HEK293 (cell line): Measurements from ENCODE around the gene CDPF1.

Experiments
- IKZF3 ChIP-seq: fragments of 450-650 bp; IDR thresholded peaks from 2 replicates; pipeline ENCODE4 v1.5.0; 2018; ENCODE audit warnings: missing biosample characterization, mild to moderate bottlenecking, missing genetic modification characterization, moderate library complexity
- KLF10 ChIP-seq: fragments of 450-650 bp; IDR thresholded peaks from 2 replicates; pipeline ENCODE4 v1.5.1; 2018; ENCODE audit warnings: missing biosample characterization, mild to moderate bottlenecking, missing genetic modification characterization
- KLF16 ChIP-seq: fragments of 450-650 bp; formaldehyde crosslinking; IDR thresholded peaks from 2 replicates; pipeline ENCODE4 v1.5.1; 2017; ENCODE audit warnings: missing biosample characterization, missing genetic modification characterization
- SCRT1 ChIP-seq: fragments of 450-650 bp; formaldehyde crosslinking; IDR thresholded peaks from 2 replicates; pipeline ENCODE4 v1.5.1; 2016; ENCODE audit warnings: missing biosample characterization, missing genetic modification characterization, borderline replicate concordance
- SP2 ChIP-seq: fragments of 450-650 bp; formaldehyde crosslinking; IDR thresholded peaks from 2 replicates; pipeline ENCODE4 v1.5.1; 2016; ENCODE audit warnings: missing biosample characterization, missing genetic modification characterization
- SP7 ChIP-seq: fragments of 450-650 bp; formaldehyde crosslinking; IDR thresholded peaks from 2 replicates; pipeline ENCODE4 v1.5.1; 2016; ENCODE audit warnings: missing biosample characterization, missing genetic modification characterization
- WT1 ChIP-seq: fragments of 450-650 bp; formaldehyde crosslinking; IDR thresholded peaks from 2 replicates; pipeline ENCODE4 v1.5.1; 2016; ENCODE audit warnings: missing biosample characterization, missing genetic modification characterization
- ZNF23 ChIP-seq: fragments of 450-650 bp; formaldehyde crosslinking; IDR thresholded peaks from 2 replicates; pipeline ENCODE4 v1.5.1; 2016; ENCODE audit warnings: missing biosample characterization, missing genetic modification characterization, borderline replicate concordance
- ZNF423 ChIP-seq: fragments of 450-650 bp; formaldehyde crosslinking; IDR thresholded peaks from 2 replicates; pipeline ENCODE4 v1.5.1; 2016; ENCODE audit warnings: missing biosample characterization, missing genetic modification characterization
- ZNF510 ChIP-seq: fragments of 450-650 bp; formaldehyde crosslinking; IDR thresholded peaks from 2 replicates; pipeline ENCODE4 v1.5.1; 2018; ENCODE audit warnings: mild to moderate bottlenecking, missing genetic modification characterization, missing biosample characterization; ENCODE audit not compliant: insufficient replicate concordance
- ZNF514 ChIP-seq: fragments of 450-650 bp; formaldehyde crosslinking; IDR thresholded peaks from 2 replicates; pipeline ENCODE4 v1.5.1; 2016; ENCODE audit warnings: missing biosample characterization, missing genetic modification characterization
- ZNF530 ChIP-seq: fragments of 450-650 bp; formaldehyde crosslinking; IDR thresholded peaks from 2 replicates; pipeline ENCODE4 v1.5.1; 2016; ENCODE audit warnings: low read depth, missing biosample characterization, missing genetic modification characterization
- ZNF548 ChIP-seq: fragments of 450-650 bp; formaldehyde crosslinking; IDR thresholded peaks from 2 replicates; pipeline ENCODE4 v1.5.1; 2016; ENCODE audit warnings: missing biosample characterization, missing genetic modification characterization
- ZNF585B ChIP-seq: fragments of 450-650 bp; formaldehyde crosslinking; IDR thresholded peaks from 2 replicates; pipeline ENCODE4 v1.5.1; 2016; ENCODE audit warnings: missing biosample characterization, missing genetic modification characterization
- ZNF596 ChIP-seq: fragments of 450-650 bp; IDR thresholded peaks from 2 replicates; pipeline ENCODE4 v1.5.0; 2018; ENCODE audit warnings: missing biosample characterization, mild to moderate bottlenecking, missing genetic modification characterization, moderate library complexity
- ZNF624 ChIP-seq: fragments of 450-650 bp; formaldehyde crosslinking; IDR thresholded peaks from 2 replicates; pipeline ENCODE4 v1.5.1; 2017; ENCODE audit warnings: missing biosample characterization, missing genetic modification characterization
- ZNF792 ChIP-seq: fragments of 450-650 bp; formaldehyde crosslinking; IDR thresholded peaks from 2 replicates; pipeline ENCODE4 v1.5.1; 2016; ENCODE audit warnings: missing biosample characterization, missing genetic modification characterization
- ZNF830 ChIP-seq: fragments of 450-650 bp; IDR thresholded peaks from 2 replicates; pipeline ENCODE4 v1.5.0; 2018; ENCODE audit warnings: missing biosample characterization, missing genetic modification characterization, low read depth, mild to moderate bottlenecking, moderate library complexity
- TF ChIP-seq, protein P1 (sequence below): fragments of 450-650 bp; formaldehyde crosslinking; IDR thresholded peaks from 2 replicates; pipeline ENCODE4 v1.5.1; 2016; ENCODE audit warnings: missing biosample characterization, missing genetic modification characterization
- TF ChIP-seq, protein P2 (sequence below): fragments of 450-650 bp; formaldehyde crosslinking; IDR thresholded peaks from 2 replicates; pipeline ENCODE4 v1.5.1; 2017; ENCODE audit warnings: missing biosample characterization, missing genetic modification characterization
- TF ChIP-seq, protein P3 (sequence below): fragments of 450-650 bp; formaldehyde crosslinking; IDR thresholded peaks from 2 replicates; pipeline ENCODE4 v1.5.1; 2017; ENCODE audit warnings: missing biosample characterization, missing genetic modification characterization
- TF ChIP-seq, protein P4 (sequence below): fragments of 450-650 bp; formaldehyde crosslinking; IDR thresholded peaks from 2 replicates; pipeline ENCODE4 v1.5.1; 2016; ENCODE audit warnings: missing biosample characterization, missing genetic modification characterization
- TF ChIP-seq, protein P5 (sequence below): fragments of 450-650 bp; formaldehyde crosslinking; IDR thresholded peaks from 2 replicates; pipeline ENCODE4 v1.5.0; 2017; ENCODE audit warnings: missing biosample characterization, missing genetic modification characterization, borderline replicate concordance
- TF ChIP-seq, protein P6 (sequence below): fragments of 450-650 bp; formaldehyde crosslinking; optimal IDR thresholded peaks from 2 replicates; pipeline ENCODE3; 2016; ENCODE audit warnings: missing biosample characterization, mild to moderate bottlenecking, missing genetic modification characterization
- TF ChIP-seq, protein P7 (sequence below): fragments of 450-650 bp; IDR thresholded peaks from 2 replicates; pipeline ENCODE4 v1.5.1; 2018; ENCODE audit warnings: missing biosample characterization, mild to moderate bottlenecking, missing genetic modification characterization
- TF ChIP-seq, protein P8 (sequence below): fragments of 450-650 bp; formaldehyde crosslinking; IDR thresholded peaks from 2 replicates; pipeline ENCODE4 v1.5.1; 2016; ENCODE audit warnings: missing biosample characterization, missing genetic modification characterization

Gene CDPF1

DNA sequence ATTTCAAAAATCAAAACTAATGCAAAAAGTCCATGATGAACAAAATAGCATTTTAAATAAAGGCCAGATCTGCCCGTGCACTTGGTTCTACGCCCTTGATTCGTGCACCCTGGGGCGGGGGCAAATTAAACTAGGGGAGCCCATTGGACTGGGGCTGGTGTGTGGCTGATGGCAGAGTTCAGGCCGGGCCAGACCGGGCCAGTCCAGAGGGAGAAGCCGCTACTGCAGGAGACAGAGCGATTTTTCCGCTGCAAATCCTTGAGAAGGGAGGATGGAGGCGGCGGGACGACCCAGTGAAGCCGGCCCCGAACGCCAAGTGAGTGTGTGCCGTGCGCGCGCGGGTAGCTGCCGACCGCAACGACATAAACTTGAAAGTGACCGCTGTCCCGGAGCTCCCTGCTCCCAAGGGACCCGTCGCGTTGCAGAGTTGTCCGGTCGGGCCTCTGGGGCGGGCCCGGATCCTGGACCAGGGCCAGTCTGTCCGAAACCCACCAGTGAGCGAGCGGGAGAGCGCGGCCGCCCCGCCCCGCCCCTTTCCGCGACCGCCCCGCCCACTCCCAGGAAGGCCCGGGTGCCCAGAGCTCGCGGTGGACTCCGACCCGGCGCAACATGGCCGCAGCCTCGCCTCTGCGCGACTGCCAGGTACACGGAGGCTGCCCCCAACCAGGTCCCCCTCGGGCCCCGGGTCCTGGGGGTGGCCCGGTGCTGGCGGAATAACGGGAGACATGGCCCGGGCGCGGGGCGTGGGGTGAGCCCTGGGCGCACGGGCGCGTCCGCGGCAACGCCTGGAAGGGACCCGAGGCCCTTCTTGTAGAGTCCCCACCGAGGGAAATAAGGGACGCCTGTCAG is 17.6 kb upstream of the CDPF1 start, which contains the start of gene TTC38 (continued):
- TF ChIP-seq, protein P1, sequence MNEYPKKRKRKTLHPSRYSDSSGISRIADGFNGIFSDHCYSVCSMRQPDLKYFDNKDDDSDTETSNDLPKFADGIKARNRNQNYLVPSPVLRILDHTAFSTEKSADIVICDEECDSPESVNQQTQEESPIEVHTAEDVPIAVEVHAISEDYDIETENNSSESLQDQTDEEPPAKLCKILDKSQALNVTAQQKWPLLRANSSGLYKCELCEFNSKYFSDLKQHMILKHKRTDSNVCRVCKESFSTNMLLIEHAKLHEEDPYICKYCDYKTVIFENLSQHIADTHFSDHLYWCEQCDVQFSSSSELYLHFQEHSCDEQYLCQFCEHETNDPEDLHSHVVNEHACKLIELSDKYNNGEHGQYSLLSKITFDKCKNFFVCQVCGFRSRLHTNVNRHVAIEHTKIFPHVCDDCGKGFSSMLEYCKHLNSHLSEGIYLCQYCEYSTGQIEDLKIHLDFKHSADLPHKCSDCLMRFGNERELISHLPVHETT (tag by site-specific recombination): 0 out of 2 replicates have a peak, but pooled peaks have one; percentile 50
- TF ChIP-seq, protein P2, sequence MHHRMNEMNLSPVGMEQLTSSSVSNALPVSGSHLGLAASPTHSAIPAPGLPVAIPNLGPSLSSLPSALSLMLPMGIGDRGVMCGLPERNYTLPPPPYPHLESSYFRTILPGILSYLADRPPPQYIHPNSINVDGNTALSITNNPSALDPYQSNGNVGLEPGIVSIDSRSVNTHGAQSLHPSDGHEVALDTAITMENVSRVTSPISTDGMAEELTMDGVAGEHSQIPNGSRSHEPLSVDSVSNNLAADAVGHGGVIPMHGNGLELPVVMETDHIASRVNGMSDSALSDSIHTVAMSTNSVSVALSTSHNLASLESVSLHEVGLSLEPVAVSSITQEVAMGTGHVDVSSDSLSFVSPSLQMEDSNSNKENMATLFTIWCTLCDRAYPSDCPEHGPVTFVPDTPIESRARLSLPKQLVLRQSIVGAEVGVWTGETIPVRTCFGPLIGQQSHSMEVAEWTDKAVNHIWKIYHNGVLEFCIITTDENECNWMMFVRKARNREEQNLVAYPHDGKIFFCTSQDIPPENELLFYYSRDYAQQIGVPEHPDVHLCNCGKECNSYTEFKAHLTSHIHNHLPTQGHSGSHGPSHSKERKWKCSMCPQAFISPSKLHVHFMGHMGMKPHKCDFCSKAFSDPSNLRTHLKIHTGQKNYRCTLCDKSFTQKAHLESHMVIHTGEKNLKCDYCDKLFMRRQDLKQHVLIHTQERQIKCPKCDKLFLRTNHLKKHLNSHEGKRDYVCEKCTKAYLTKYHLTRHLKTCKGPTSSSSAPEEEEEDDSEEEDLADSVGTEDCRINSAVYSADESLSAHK: no peak
- TF ChIP-seq, protein P3, sequence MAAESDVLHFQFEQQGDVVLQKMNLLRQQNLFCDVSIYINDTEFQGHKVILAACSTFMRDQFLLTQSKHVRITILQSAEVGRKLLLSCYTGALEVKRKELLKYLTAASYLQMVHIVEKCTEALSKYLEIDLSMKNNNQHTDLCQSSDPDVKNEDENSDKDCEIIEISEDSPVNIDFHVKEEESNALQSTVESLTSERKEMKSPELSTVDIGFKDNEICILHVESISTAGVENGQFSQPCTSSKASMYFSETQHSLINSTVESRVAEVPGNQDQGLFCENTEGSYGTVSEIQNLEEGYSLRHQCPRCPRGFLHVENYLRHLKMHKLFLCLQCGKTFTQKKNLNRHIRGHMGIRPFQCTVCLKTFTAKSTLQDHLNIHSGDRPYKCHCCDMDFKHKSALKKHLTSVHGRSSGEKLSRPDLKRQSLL (tag by site-specific recombination): no peak
- peak; percentile 84 for TF ChIP-seq SP2 (tag by site-specific recombination)
- TF ChIP-seq, protein P4, sequence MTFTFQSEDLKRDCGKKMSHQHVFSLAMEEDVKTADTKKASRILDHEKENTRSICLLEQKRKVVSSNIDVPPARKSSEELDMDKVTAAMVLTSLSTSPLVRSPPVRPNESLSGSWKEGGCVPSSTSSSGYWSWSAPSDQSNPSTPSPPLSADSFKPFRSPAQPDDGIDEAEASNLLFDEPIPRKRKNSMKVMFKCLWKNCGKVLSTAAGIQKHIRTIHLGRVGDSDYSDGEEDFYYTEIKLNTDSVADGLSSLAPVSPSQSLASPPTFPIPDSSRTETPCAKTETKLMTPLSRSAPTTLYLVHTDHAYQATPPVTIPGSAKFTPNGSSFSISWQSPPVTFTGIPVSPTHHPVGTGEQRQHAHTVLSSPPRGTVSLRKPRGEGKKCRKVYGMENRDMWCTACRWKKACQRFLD (tag by site-specific recombination): no peak
- peak; percentile 75 for TF ChIP-seq SP7 (tag by site-specific recombination)
- TF ChIP-seq ZNF423: peak; percentile 93
- TF ChIP-seq ZNF596 (tag by site-specific recombination): peak; percentile 46; the same call in 1 of the 2 replicates
- no peak for TF ChIP-seq ZNF792 (tag by site-specific recombination)
- TF ChIP-seq ZNF624 (tag by site-specific recombination): no peak
- no peak for TF ChIP-seq ZNF585B (tag by site-specific recombination)
- no peak for TF ChIP-seq ZNF510
- TF ChIP-seq WT1 (tag by site-specific recombination): peak; percentile 53; the same call in 1 of the 2 replicates
- peak; percentile 71; the same call in 1 of the 2 replicates for TF ChIP-seq KLF16 (tag by site-specific recombination)
- TF ChIP-seq, protein P5, sequence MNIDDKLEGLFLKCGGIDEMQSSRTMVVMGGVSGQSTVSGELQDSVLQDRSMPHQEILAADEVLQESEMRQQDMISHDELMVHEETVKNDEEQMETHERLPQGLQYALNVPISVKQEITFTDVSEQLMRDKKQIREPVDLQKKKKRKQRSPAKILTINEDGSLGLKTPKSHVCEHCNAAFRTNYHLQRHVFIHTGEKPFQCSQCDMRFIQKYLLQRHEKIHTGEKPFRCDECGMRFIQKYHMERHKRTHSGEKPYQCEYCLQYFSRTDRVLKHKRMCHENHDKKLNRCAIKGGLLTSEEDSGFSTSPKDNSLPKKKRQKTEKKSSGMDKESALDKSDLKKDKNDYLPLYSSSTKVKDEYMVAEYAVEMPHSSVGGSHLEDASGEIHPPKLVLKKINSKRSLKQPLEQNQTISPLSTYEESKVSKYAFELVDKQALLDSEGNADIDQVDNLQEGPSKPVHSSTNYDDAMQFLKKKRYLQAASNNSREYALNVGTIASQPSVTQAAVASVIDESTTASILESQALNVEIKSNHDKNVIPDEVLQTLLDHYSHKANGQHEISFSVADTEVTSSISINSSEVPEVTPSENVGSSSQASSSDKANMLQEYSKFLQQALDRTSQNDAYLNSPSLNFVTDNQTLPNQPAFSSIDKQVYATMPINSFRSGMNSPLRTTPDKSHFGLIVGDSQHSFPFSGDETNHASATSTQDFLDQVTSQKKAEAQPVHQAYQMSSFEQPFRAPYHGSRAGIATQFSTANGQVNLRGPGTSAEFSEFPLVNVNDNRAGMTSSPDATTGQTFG: no peak
- TF ChIP-seq KLF10: peak; percentile 87
- TF ChIP-seq IKZF3 (tag by site-specific recombination): peak; percentile 84
- no peak for TF ChIP-seq ZNF530
- TF ChIP-seq ZNF548 (tag by site-specific recombination): no peak
- TF ChIP-seq ZNF514 (tag by site-specific recombination): no peak
- TF ChIP-seq, protein P6, sequence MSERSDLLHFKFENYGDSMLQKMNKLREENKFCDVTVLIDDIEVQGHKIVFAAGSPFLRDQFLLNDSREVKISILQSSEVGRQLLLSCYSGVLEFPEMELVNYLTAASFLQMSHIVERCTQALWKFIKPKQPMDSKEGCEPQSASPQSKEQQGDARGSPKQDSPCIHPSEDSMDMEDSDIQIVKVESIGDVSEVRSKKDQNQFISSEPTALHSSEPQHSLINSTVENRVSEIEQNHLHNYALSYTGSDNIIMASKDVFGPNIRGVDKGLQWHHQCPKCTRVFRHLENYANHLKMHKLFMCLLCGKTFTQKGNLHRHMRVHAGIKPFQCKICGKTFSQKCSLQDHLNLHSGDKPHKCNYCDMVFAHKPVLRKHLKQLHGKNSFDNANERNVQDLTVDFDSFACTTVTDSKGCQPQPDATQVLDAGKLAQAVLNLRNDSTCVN (tag by site-specific recombination): peak; percentile 86
- TF ChIP-seq, protein P7, sequence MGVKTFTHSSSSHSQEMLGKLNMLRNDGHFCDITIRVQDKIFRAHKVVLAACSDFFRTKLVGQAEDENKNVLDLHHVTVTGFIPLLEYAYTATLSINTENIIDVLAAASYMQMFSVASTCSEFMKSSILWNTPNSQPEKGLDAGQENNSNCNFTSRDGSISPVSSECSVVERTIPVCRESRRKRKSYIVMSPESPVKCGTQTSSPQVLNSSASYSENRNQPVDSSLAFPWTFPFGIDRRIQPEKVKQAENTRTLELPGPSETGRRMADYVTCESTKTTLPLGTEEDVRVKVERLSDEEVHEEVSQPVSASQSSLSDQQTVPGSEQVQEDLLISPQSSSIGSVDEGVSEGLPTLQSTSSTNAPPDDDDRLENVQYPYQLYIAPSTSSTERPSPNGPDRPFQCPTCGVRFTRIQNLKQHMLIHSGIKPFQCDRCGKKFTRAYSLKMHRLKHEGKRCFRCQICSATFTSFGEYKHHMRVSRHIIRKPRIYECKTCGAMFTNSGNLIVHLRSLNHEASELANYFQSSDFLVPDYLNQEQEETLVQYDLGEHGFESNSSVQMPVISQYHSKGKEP (tag by site-specific recombination): no peak
- no peak for TF ChIP-seq SCRT1 (tag by site-specific recombination)
- TF ChIP-seq ZNF23 (tag by site-specific recombination): no peak
- TF ChIP-seq ZNF830 (tag by site-specific recombination): no peak
- TF ChIP-seq, protein P8, sequence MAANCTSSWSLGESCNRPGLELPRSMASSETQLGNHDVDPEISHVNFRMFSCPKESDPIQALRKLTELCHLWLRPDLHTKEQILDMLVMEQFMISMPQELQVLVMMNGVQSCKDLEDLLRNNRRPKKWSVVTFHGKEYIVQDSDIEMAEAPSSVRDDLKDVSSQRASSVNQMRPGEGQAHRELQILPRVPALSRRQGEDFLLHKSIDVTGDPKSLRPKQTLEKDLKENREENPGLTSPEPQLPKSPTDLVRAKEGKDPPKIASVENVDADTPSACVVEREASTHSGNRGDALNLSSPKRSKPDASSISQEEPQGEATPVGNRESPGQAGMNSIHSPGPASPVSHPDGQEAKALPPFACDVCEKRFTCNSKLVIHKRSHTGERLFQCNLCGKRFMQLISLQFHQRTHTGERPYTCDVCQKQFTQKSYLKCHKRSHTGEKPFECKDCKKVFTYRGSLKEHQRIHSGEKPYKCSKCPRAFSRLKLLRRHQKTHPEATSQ (tag by site-specific recombination): no peak; the same call in 1 of the 2 replicates
